Prostate gland (tissue), 2 donors: ENCODE measurements around the gene CTSC. TPM values are rescaled to one million over a fixed set of nuclear protein-coding genes. Genes with fewer than 3 reads are reported as not detected.

ENCODE experiments used
- DNase-seq: peaks from one replicate; pipeline ENCODE4 v3.0.0-alpha.2; 2019; ENCODE audit warnings: low spot score
- H3K27ac ChIP-seq, 2 donors: fragments of 200-600 bp; sonication (generic); 2 replicates each; pipeline ENCODE4 v1.5.1; 2017 to 2019
- H3K27me3 ChIP-seq: fragments of 200-600 bp; sonication (generic); replicated peaks from 2 replicates; pipeline ENCODE4 v1.5.1; 2019; ENCODE audit not compliant: insufficient read depth
- H3K36me3 ChIP-seq, 2 donors: fragments of 200-600 bp; sonication (generic); 1 replicate in 1 of 2; 2 replicates in 1 of 2; pipeline versions ENCODE4 v1.5.1 to v1.8.1; 2017 to 2019
- H3K4me1 ChIP-seq: fragments of 200-600 bp; sonication (generic); replicated peaks from 2 replicates; pipeline ENCODE4 v1.5.1; 2019
- H3K4me3 ChIP-seq, 2 donors: fragments of 200-600 bp; sonication (generic); 2 replicates each; pipeline ENCODE4 v1.5.1; 2017 to 2019
- H3K9me3 ChIP-seq: fragments of 200-600 bp; sonication (generic); 2 replicates; pipeline ENCODE4 v1.5.1; 2017
- CTCF ChIP-seq, 4 experiments: fragments of 200-600 bp in 2 of 4; fragments of 450-650 bp in 2 of 4; sonication (generic) in 2 of 4; IDR thresholded peaks; 1 replicate in 3 of 4; 2 replicates in 1 of 4; pipeline ENCODE4 v1.5.1; 2016 to 2019; ENCODE audit warnings: antibody characterized with exemption in 4 of 4, mild to moderate bottlenecking in 2 of 4, moderate library complexity in 2 of 4
- POLR2A ChIP-seq: fragments of 450-650 bp; IDR thresholded peaks from one replicate; pipeline ENCODE4 v1.6.1; 2016; ENCODE audit warnings: antibody characterized with exemption, mild to moderate bottlenecking
- POLR2AphosphoS5 ChIP-seq: sonication (generic); formaldehyde crosslinking; IDR thresholded peaks from one replicate; pipeline ENCODE4 v1.6.1; 2017; ENCODE audit warnings: antibody characterized with exemption
- WGBS: methylation state at CpG from one replicate; pipeline ENCODE4 v1.1.5; 2018; 5-methylcytosine and 5-hydroxymethylcytosine counted together
- intact Hi-C: fragments of 100-400 bp; cut with DNase I; formaldehyde crosslinking; loops from one replicate; pipeline ENCODE4 v1.14.2; 2022
- total RNA-seq, 2 donors: library from RNA; depleted of rRNA; stranded (reverse); fragments of >200 nt; gene quantifications; one replicate each; pipeline ENCODE4 v1.1.0, GENCODE V29; 2016

CTSC gene
- total RNA-seq, 2 donors from 2014 or later: 19.4 to 65.5 TPM

GRCh38 chr11:88337987-88338668 lies 592 bp upstream of the CTSC start:
- no peak for DNase-seq
- intact Hi-C loops: no loop called here
- Histone ChIP-seq H3K36me3 (no peaks in the 10 kb centered on the region), H3K4me3 (peak overlapping the region; percentile 49 to 51), H3K27me3 (no peaks in the 10 kb centered on the region), H3K27ac (peak overlapping the region; percentile 59 to 60), H3K4me1 (no peaks in the 10 kb centered on the region), H3K9me3 (no peaks in the 10 kb centered on the region)
- TF ChIP-seq CTCF (IDR thresholded peaks at IDR 0.05): no peak
- no peak for TF ChIP-seq POLR2A
- no peak for TF ChIP-seq POLR2AphosphoS5
- 6% methylated on average over 15 of the region's 15 CpGs for WGBS

GRCh38 chr11:88335284-88335683 lies 2.3 kb downstream of the CTSC start:
- no peaks in the 10 kb centered on the region for H3K9me3 ChIP-seq
- TF ChIP-seq POLR2A: no peak
- TF ChIP-seq CTCF (IDR thresholded peaks at IDR 0.05): no peak
- TF ChIP-seq POLR2AphosphoS5: no peak
- H3K4me3 ChIP-seq: no peak overlapping the region
- no peaks in the 10 kb centered on the region for H3K4me1 ChIP-seq
- DNase-seq: no peak
- H3K27ac ChIP-seq: no peak overlapping the region
- intact Hi-C loops: no loop called here
- WGBS: 74% methylated on average over 4 of the region's 4 CpGs
- H3K27me3 ChIP-seq: no peaks in the 10 kb centered on the region
- no peaks in the 10 kb centered on the region for H3K36me3 ChIP-seq

GRCh38 chr11:88333862-88334261 lies 3.7 kb downstream of the CTSC start:
- no peaks in the 10 kb centered on the region for H3K9me3 ChIP-seq
- intact Hi-C loops: no loop called here
- 70% methylated on average over 2 of the region's 2 CpGs for WGBS

GRCh38 chr11:88332851-88333250 lies 4.7 kb downstream of the CTSC start:
- Histone ChIP-seq H3K4me3 (no peak overlapping the region), H3K36me3 (no peaks in the 10 kb centered on the region), H3K27me3 (no peaks in the 10 kb centered on the region), H3K27ac (no peak overlapping the region), H3K4me1 (no peaks in the 10 kb centered on the region), H3K9me3 (no peaks in the 10 kb centered on the region)
- intact Hi-C loops: no loop called here
- TF ChIP-seq POLR2AphosphoS5 (no peak), CTCF (IDR thresholded peaks at IDR 0.05) (no peak), POLR2A (no peak)
- no peak for DNase-seq
- WGBS: 84% methylated on average over 1 of the region's 1 CpG

More at GRCh38 chr11:88333862-88334261, 3.7 kb downstream of the CTSC start:
- H3K27ac ChIP-seq: no peak overlapping the region
- DNase-seq: no peak
- H3K4me3 ChIP-seq: no peak overlapping the region
- TF ChIP-seq CTCF (IDR thresholded peaks at IDR 0.05) (no peak), POLR2A (no peak), POLR2AphosphoS5 (no peak)
- H3K4me1 ChIP-seq: no peaks in the 10 kb centered on the region
- H3K36me3 ChIP-seq: no peaks in the 10 kb centered on the region
- no peaks in the 10 kb centered on the region for H3K27me3 ChIP-seq

GRCh38 chr11:88330826-88331428 lies 6.6 kb downstream of the CTSC start:
- no peak overlapping the region for H3K4me3 ChIP-seq
- no peaks in the 10 kb centered on the region for H3K27me3 ChIP-seq
- no peak overlapping the region for H3K27ac ChIP-seq
- intact Hi-C loops: no loop called here
- H3K36me3 ChIP-seq: no peaks in the 10 kb centered on the region
- no peak for DNase-seq
- TF ChIP-seq POLR2A (no peak), POLR2AphosphoS5 (no peak), CTCF (IDR thresholded peaks at IDR 0.05) (no peak)
- 91% methylated on average over 5 of the region's 5 CpGs for WGBS
- no peaks in the 10 kb centered on the region for H3K4me1 ChIP-seq
- no peaks in the 10 kb centered on the region for H3K9me3 ChIP-seq
